Measurements from ENCODE around the gene GNA14. TPM values are rescaled to one million over a fixed set of nuclear protein-coding genes. Genes with fewer than 3 reads are reported as not detected.
"Not testable (repeated sequence)": the region's sequence is repeated elsewhere in the genome, so short reads cannot be mapped to it uniquely, and the experiment has no call there.

The GNA14 gene
- total RNA-seq, 2 donors from 2014 or later, result 1.6 to 5.3 TPM

DNA sequence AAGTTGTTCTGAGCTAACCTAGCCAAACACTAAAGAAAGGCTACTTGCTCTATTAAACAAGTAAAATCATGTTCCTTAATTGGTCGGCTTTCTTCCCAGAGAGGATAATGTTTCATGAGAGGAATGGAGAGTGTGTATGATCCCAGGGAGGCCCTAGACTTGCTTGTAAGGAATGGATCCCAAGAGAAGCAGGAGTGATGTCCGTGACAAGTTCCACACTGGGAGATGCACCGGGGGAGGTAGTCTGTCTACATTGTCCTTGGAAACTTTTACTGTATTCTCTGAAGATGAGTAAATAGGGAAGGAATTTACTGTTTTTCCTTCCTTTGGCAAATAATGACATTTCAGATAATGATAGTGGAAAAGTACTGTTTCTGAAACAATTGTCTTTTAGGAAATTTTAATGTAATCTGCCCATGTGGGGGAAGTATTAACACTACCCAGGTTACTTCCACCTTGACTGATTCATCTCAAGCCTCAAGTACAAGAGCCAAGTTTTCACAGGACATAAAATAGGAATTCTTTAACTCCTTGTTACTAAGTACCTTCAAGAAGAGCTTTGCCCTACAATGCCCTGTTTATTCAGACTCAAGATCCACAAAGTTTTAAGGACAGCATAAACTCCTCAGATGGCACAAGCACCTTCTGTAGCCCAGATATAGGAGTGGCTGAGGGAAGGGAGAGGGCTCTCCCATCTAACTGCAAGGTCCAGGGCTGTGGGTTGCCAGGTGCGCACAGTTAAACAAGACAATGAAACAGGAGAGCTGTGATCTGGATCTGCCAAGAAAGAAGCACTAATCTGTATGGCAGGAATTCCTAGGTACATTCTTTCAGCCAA is 152.1 kb downstream of the GNA14 start:
- ATAC-seq, result no peak
- H3K27ac ChIP-seq, result no peak overlapping the region
- 53 to 69% methylated on average over 4 of the region's 4 CpGs for WGBS, 2 donors

DNA sequence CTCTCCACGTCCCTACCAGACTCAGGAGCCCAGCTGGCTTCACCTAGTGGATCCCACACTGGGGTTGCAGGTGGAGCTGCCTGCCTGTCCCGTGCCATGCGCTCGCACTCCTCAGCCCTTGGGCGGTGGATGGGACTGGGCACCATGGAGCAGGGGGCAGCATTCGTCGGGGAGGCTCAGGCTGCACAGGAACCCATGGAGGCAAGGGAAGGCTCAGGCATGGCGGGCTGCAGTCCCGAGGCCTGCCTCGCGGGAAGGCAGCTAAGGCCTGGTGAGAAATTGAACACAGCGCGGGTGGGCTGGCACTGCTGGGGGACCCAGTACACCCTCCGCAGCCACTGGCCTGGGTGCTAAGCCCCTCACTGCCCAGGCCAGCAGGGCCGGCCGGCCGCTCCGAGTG is 157.8 kb downstream of the GNA14 start:
- H3K27me3 ChIP-seq; DNase-seq; H3K9me3 ChIP-seq; H3K4me1 ChIP-seq; intact Hi-C loops (cut with DNase I); H3K27ac ChIP-seq; H3K36me3 ChIP-seq (replicated peaks in 1 of 2; ENCODE audit: insufficient read depth in 1 of 2, low read depth in 2 of 2); H3K4me3 ChIP-seq; ATAC-seq: not testable (repeated sequence)
- 93 to 96% methylated on average over 10 to 18 of the region's 18 CpGs for WGBS, 2 donors

More for the DNA sequence above, 152.1 kb downstream of the GNA14 start:
- no peak overlapping the region for H3K4me3 ChIP-seq
- TF ChIP-seq, protein P1, sequence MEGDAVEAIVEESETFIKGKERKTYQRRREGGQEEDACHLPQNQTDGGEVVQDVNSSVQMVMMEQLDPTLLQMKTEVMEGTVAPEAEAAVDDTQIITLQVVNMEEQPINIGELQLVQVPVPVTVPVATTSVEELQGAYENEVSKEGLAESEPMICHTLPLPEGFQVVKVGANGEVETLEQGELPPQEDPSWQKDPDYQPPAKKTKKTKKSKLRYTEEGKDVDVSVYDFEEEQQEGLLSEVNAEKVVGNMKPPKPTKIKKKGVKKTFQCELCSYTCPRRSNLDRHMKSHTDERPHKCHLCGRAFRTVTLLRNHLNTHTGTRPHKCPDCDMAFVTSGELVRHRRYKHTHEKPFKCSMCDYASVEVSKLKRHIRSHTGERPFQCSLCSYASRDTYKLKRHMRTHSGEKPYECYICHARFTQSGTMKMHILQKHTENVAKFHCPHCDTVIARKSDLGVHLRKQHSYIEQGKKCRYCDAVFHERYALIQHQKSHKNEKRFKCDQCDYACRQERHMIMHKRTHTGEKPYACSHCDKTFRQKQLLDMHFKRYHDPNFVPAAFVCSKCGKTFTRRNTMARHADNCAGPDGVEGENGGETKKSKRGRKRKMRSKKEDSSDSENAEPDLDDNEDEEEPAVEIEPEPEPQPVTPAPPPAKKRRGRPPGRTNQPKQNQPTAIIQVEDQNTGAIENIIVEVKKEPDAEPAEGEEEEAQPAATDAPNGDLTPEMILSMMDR (IDR thresholded peaks at IDR 0.05), result no peak
- no peak for TF ChIP-seq POLR2A (IDR thresholded peaks at IDR 0.05)
- H3K27me3 ChIP-seq, result no peaks in the 10 kb centered on the region
- DNase-seq, result peak in 1 of 4 donors; percentile 12
- H3K36me3 ChIP-seq (replicated peaks in 1 of 2; ENCODE audit: insufficient read depth in 1 of 2, low read depth in 2 of 2), result no peaks in the 10 kb centered on the region
- H3K9me3 ChIP-seq, result no peaks in the 10 kb centered on the region
- intact Hi-C loops (cut with DNase I), result no loop called here
- no peaks in the 10 kb centered on the region for H3K4me1 ChIP-seq

DNA sequence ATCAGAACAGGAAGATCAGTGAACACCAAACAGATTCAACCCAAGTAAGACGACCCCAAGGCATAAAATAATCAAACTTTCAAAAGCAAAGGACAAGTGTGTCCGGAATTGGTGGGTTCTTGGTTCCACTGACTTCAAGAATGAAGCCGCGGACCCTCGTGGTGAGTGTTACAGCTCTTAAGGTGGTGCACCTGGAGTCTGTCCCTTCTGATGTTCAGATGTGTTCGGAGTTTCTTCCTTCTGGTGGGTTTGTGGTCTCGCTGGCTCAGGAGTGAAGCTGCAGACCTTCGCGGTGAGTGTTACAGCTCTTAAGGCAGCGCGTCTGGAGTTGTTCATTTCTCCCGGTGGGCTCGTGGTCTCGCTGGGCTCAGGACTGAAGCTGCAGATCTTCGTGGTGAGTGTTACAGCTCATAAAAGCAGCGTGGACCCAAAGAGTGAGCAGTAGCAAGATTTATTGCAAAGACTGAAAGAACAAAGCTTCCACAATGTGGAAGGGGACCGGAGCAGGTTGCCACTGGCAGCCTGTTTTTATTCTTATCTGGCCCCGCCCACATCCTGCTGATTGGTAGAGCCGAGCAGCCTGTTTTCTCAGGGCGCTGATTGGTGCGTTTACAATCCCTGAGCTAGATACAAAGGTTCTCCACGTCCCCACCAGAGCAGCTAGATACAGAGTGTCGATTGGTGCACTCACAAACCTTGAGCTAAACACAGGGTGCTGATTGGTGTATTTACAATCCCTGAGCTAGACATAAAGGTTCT is 158.5 kb downstream of the GNA14 start:
- DNase-seq; H3K27ac ChIP-seq; H3K9me3 ChIP-seq; H3K4me3 ChIP-seq; H3K27me3 ChIP-seq; H3K4me1 ChIP-seq; ATAC-seq; intact Hi-C loops (cut with DNase I); H3K36me3 ChIP-seq (replicated peaks in 1 of 2; ENCODE audit: insufficient read depth in 1 of 2, low read depth in 2 of 2): not testable (repeated sequence)
- 72 to 84% methylated on average over 23 of the region's 23 CpGs for WGBS, 2 donors

DNA sequence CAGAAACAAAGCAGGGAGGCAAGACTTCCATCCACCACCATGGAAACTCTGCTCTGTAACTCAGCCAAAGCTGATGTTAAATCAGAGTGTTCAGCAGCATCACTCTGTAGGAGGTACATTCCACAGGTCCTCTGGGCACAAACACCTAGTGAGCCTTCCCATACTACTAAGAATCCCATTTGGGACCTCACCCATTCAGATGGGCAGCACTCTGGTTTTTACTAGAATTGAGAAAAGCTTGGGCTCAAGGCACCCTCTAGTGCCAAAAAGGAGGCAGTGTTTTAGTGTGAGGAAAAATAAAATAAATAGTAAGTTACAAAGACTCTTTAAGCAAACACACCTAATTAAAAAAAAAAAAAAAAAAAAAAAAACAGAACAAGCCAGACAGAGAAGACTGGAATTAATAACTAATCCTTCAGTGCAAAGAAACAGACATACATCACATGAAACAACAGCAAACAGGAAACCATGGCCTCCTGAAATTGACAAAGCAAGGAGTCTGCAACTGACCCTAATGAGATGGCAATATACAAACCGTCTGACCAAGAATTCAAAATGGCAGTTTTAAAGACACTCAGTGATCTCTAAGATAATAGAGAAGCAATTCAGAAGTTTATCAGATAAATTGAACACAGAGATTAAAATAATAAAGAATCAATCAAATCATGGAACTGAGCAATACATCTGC is 159.5 kb downstream of the GNA14 start:
- intact Hi-C loops (cut with DNase I), result no loop called here
- TF ChIP-seq POLR2A (IDR thresholded peaks at IDR 0.05), result no peak
- TF ChIP-seq, protein P1 (IDR thresholded peaks at IDR 0.05), result peak in 4 of 7 experiments; percentile 8 to 31 (median 24)
- no peaks in the 10 kb centered on the region for H3K4me1 ChIP-seq
- H3K27me3 ChIP-seq, result no peaks in the 10 kb centered on the region
- H3K4me3 ChIP-seq, result no peak overlapping the region
- H3K27ac ChIP-seq, result no peak overlapping the region
- no peak for DNase-seq
- H3K9me3 ChIP-seq, result no peaks in the 10 kb centered on the region
- H3K36me3 ChIP-seq (replicated peaks in 1 of 2; ENCODE audit: insufficient read depth in 1 of 2, low read depth in 2 of 2), result no peaks in the 10 kb centered on the region
- WGBS, 2 donors, result 50 to 68% methylated on average over 1 of the region's 1 CpG
- no peak for ATAC-seq

DNA sequence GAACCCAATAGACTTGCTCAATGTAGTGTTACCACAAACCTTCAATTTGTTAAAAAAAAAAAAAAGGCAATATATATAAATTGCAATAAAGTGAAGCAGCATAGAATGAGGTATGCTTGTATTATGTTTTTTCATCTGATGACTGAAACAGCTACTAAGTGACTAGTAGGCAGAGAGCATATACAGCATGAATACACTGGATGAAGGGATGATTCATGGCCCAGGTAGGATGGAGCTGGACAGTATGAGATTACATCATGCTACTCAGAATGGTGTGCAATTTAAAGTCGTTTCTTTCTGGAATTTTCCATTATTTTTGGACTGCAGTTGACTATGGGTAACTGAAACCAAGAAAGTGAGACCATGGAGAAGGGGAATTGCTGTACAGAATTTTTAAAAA is 161.2 kb downstream of the GNA14 start:
- H3K27me3 ChIP-seq, result no peaks in the 10 kb centered on the region
- ATAC-seq, result no peak
- no peak for TF ChIP-seq POLR2A (IDR thresholded peaks at IDR 0.05)
- TF ChIP-seq, protein P1 (IDR thresholded peaks at IDR 0.05), result no peak
- no peaks in the 10 kb centered on the region for H3K4me1 ChIP-seq
- H3K9me3 ChIP-seq, result no peaks in the 10 kb centered on the region
- intact Hi-C loops (cut with DNase I), result no loop called here
- no peak for DNase-seq
- 34 to 47% methylated on average over 1 of the region's 1 CpG for WGBS, 2 donors
- no peak overlapping the region for H3K4me3 ChIP-seq
- no peaks in the 10 kb centered on the region for H3K36me3 ChIP-seq (replicated peaks in 1 of 2; ENCODE audit: insufficient read depth in 1 of 2, low read depth in 2 of 2)
- H3K27ac ChIP-seq, result no peak overlapping the region
